Neural cell (in vitro differentiated cells): ENCODE data around the gene CUBN.

Experiments
- EP300 ChIP-seq: fragments of 450-650 bp; conservative IDR thresholded peaks from 2 replicates; pipeline ENCODE4 v1.6.1; 2014; ENCODE audit warnings: antibody characterized with exemption, mild to moderate bottlenecking, moderate library complexity; ENCODE audit not compliant: poor library complexity, severe bottlenecking
- EZH2 ChIP-seq: fragments of 200-600, 300-800 bp; shearing (Covaris generic), sonication (generic); IDR thresholded peaks from 2 replicates; pipeline ENCODE4 v1.6.1; 2014; ENCODE audit warnings: antibody characterized with exemption, low read length, borderline replicate concordance, mild to moderate bottlenecking; ENCODE audit not compliant: insufficient read depth, poor library complexity, severe bottlenecking
- MXI1 ChIP-seq: fragments of 450-650 bp; conservative IDR thresholded peaks from 2 replicates; pipeline ENCODE4 v1.6.1; 2014; ENCODE audit warnings: antibody characterized with exemption, mild to moderate bottlenecking; ENCODE audit not compliant: poor library complexity, severe bottlenecking
- POLR2AphosphoS5 ChIP-seq: IDR thresholded peaks from 2 replicates; pipeline ENCODE4 v1.6.1; 2012
- REST ChIP-seq: IDR thresholded peaks from 2 replicates; pipeline ENCODE4 v1.6.1; 2012; ENCODE audit warnings: borderline replicate concordance
- SMC3 ChIP-seq: fragments of 450-650 bp; conservative IDR thresholded peaks from 2 replicates; pipeline ENCODE4 v1.6.1; 2014; ENCODE audit warnings: antibody characterized with exemption, mild to moderate bottlenecking, moderate library complexity; ENCODE audit not compliant: poor library complexity
- TAF1 ChIP-seq: IDR thresholded peaks from 2 replicates; pipeline ENCODE4 v1.6.1; 2012; ENCODE audit warnings: low read depth
- TF ChIP-seq, protein P1 (sequence below): fragments of 450-650 bp; IDR thresholded peaks from 2 replicates; pipeline ENCODE4 v1.5.1; 2014; ENCODE audit warnings: antibody characterized with exemption, mild to moderate bottlenecking, moderate library complexity; ENCODE audit not compliant: poor library complexity, severe bottlenecking

DNA sequence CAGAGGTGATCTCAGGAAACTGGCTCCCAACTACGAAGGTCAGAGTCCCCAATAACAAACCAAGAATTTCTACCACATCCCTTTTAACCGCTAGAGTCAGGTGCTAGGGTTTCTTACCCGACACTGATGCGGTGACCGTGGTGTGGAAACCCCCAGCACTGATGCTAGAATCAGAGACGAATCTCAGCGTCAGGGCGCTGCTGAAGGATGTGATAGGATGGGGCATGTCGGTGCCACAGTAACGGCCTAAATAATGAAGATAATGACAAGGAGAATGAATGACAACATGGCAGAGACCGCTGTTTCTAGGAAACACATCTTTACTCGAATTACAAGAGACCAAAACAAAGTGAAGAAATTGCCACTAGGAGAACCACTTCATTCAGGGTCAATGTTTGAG lies 181.2 kb downstream of the CUBN start:
- TF ChIP-seq, protein P1, sequence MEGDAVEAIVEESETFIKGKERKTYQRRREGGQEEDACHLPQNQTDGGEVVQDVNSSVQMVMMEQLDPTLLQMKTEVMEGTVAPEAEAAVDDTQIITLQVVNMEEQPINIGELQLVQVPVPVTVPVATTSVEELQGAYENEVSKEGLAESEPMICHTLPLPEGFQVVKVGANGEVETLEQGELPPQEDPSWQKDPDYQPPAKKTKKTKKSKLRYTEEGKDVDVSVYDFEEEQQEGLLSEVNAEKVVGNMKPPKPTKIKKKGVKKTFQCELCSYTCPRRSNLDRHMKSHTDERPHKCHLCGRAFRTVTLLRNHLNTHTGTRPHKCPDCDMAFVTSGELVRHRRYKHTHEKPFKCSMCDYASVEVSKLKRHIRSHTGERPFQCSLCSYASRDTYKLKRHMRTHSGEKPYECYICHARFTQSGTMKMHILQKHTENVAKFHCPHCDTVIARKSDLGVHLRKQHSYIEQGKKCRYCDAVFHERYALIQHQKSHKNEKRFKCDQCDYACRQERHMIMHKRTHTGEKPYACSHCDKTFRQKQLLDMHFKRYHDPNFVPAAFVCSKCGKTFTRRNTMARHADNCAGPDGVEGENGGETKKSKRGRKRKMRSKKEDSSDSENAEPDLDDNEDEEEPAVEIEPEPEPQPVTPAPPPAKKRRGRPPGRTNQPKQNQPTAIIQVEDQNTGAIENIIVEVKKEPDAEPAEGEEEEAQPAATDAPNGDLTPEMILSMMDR, result no peak
- TF ChIP-seq POLR2AphosphoS5, result no peak
- no peak for TF ChIP-seq EZH2
- TF ChIP-seq EP300, result no peak
- no peak for TF ChIP-seq REST
- TF ChIP-seq TAF1, result no peak
- TF ChIP-seq MXI1, result no peak
- TF ChIP-seq SMC3, result no peak
